GM12892 (cell line): Measurements from ENCODE around the gene TC2N.

Experiments used
- POLR2A ChIP-seq: IDR thresholded peaks from 2 replicates; pipeline ENCODE4 v1.6.1; 2011; ENCODE audit warnings: low read depth, low read length, control low read depth
- POLR2AphosphoS5 ChIP-seq: IDR thresholded peaks from 2 replicates; pipeline ENCODE4 v1.6.1; 2011; ENCODE audit warnings: low read depth, low read length, control low read depth

- no peak for TF ChIP-seq POLR2A
- no peak for TF ChIP-seq POLR2AphosphoS5
These were observed 111.6 kb downstream of the TC2N start for GRCh38 chr14:91755570-91756295.
